GM13976 (cell line): Measurements from ENCODE around the gene MRPL46.
A peak's percentile ranks its signal among the peaks of the same experiment; 100 is the strongest.

Experiments
- DNase-seq: peaks from one replicate; pipeline ENCODE4 v3.0.0; 2012; ENCODE audit warnings: low spot score
- in situ Hi-C: fragments of 300-500 bp; cut with MboI; formaldehyde crosslinking; loops from one replicate; pipeline ENCODE4 v1.12.0; 2022; ENCODE audit warnings: low sequenced_read_pairs, mixed read lengths, inconsistent platforms; ENCODE audit not compliant: unreplicated experiment
- TF ChIP-seq, protein P1 (sequence below): IDR thresholded peaks from 2 replicates; pipeline ENCODE4 v1.5.1; 2012; ENCODE audit warnings: borderline replicate concordance, mild to moderate bottlenecking; ENCODE audit not compliant: insufficient read depth; ENCODE audit errors: extremely low read depth, missing control alignments, control extremely low read depth

The MRPL46 gene

DNA sequence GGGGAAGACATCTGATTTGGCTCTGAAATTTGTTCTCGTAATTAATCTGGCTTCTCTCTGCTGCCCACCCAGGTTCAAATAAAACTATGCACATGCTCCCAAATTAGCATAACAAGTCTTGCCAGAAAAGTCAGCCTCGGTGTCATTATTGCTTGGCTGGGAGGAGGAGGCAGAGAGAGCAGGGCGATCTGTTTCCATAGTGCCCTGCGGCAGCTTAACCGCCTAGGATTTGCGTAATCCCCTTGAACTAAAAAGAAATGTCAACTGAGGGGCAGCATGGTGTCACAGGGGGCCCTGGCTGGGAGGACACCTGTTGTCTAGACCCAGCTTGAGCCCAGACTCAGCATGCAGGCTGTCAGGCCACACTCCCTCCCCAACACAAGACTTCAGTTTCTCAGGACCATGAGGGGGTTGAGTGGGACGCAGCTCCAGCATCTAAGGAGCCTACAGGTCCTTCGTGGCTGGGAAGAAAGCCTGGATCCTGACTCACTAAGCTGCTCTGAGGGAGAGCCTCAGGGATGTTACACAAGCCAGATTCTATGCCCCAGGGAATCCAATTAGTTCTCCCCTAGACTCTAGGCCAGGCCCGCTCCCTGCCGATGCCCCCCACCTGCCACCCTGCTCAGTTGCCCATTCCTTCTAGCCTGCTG lies 17.6 kb upstream of the MRPL46 start:
- TF ChIP-seq, protein P1, sequence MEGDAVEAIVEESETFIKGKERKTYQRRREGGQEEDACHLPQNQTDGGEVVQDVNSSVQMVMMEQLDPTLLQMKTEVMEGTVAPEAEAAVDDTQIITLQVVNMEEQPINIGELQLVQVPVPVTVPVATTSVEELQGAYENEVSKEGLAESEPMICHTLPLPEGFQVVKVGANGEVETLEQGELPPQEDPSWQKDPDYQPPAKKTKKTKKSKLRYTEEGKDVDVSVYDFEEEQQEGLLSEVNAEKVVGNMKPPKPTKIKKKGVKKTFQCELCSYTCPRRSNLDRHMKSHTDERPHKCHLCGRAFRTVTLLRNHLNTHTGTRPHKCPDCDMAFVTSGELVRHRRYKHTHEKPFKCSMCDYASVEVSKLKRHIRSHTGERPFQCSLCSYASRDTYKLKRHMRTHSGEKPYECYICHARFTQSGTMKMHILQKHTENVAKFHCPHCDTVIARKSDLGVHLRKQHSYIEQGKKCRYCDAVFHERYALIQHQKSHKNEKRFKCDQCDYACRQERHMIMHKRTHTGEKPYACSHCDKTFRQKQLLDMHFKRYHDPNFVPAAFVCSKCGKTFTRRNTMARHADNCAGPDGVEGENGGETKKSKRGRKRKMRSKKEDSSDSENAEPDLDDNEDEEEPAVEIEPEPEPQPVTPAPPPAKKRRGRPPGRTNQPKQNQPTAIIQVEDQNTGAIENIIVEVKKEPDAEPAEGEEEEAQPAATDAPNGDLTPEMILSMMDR: no peak
- in situ Hi-C loops: no loop called here
- peak; percentile 7 for DNase-seq

DNA sequence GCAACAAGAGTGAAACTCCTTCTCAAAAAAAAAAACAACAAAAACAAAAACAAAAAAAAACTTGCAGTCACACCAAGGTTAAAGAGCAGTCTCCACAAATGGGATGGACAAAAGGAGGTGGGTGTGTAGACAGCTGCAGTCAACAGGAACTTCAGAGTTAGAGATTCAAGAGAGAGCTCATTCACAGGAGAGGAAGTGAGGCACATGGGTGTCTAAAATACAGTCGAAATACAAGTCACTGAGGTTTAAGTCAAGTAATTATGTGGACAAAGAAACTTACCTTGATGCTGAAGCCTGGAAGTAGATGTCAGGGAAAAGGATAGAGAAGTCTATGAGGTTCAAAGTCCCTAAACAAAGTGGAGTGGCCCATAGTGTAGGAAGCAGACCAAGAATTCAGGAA lies 15.1 kb upstream of the MRPL46 start:
- DNase-seq: peak; percentile 19
- TF ChIP-seq, protein P1: no peak
- in situ Hi-C loops: no loop called here

DNA sequence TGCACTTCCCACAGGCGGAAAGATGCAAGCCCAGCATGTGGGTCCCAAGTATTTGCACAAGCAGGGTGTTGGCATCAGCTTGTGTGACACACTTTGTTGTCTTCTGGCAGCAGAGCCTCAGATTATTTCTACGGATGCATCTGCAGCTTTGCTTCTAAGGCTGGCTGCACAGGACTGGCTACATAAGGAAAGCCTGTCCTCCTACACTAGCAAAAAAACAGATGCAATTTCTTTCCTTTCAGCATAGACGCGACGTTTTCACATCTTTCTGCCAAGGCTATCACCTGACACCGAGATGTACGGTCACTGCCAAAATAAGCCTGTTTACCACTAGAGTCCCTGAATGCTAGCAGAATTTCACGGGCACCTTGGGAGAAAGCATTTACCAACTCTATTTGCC lies 13.8 kb upstream of the MRPL46 start:
- DNase-seq: no peak
- in situ Hi-C loops: no loop called here
- TF ChIP-seq, protein P1: no peak

DNA sequence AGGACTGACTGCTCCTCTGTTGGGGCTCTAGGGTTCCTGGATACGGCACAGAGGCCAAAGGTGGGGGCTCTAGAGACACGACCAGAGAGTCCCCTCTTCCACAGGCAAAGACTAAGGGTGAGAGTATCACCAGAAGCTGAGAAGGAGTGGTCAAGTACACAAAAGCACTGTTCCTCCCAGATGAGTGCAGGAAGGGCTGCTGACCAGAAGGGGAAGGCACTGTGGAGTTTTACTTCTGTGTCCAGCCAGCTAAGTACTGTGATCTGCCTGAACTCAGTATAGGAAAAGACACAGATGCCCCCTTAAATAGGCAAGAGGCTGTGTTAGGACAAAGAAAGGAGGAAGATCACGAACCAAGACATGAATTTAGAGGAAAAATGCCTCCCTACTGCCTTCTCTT lies 12.0 kb upstream of the MRPL46 start:
- in situ Hi-C loops: loop anchor here (10.0 kb wide), 1 partner anchor 146 kb away; the partner anchor contains the start of gene AEN
- TF ChIP-seq, protein P1: no peak
- no peak for DNase-seq

DNA sequence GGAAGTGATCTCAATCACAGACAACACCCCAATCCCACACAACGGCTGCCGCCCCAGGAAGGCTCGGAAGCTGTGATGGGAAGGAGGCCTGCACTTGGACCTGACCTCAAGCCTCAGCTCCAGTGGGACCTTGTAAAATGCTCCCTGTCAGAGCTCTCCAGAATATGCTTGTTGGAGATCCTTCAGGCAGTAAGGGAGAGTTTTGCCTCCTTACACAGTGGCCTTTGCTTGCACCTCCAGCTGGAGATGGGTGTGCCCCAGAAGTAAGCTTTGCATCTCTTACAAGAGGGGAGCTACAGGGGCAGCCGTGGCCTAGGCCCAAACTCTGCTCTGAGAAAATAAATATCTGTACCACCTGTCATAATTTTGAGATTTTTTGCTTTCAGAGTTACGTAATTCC lies 10.7 kb upstream of the MRPL46 start:
- in situ Hi-C loops: loop anchor here (10.0 kb wide), 1 partner anchor 147 kb away; the partner anchor contains the start of gene AEN
- TF ChIP-seq, protein P1: no peak
- no peak for DNase-seq

DNA sequence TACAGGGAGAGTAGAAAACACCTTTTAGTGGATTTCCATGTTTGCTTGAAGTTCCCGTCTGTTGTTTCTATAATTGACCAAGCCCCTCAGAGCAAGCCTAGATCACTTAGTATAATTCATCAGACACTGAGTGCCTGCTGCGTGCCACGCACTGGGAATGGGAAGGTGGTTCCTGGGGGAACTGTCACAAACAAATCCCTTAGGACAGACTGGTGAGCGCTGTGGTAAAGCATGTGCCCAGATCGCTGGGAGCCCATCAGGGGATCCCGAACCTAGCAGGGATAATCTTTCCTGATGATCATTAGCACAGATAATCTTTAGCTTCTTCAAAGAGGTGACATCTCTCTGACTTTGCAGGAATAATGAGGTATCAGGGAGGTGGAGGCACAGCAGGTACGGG lies 9.9 kb upstream of the MRPL46 start:
- in situ Hi-C loops: loop anchor here (10.0 kb wide), 1 partner anchor 148 kb away; the partner anchor contains the start of gene AEN
- no peak for DNase-seq
- TF ChIP-seq, protein P1: no peak
